ENCODE data around the gene HOXD12. TPM values are rescaled to one million over a fixed set of nuclear protein-coding genes. Genes with fewer than 3 reads are reported as not detected.

HOXD12 gene
- total RNA-seq, 6 experiments from 2014 or later: not detected

- H3K27me3 ChIP-seq: peaks cover 22 to 83% of the 10 kb centered on the region in 2 donors
- no peak for TF ChIP-seq CTCF (IDR thresholded peaks at IDR 0.05)
- no peak for TF ChIP-seq POLR2A (IDR thresholded peaks at IDR 0.05)
- peaks cover 0 to 5% (median 0%) of the 10 kb centered on the region in 4 donors for H3K4me1 ChIP-seq
- H3K4me3 ChIP-seq: no peak overlapping the region
- DNase-seq (no peak), ATAC-seq (peak in 2 of 4 donors; percentile 19 to 40)
- H3K27ac ChIP-seq: no peak overlapping the region
- intact Hi-C loops (cut with DNase I): loop anchor here in 1 of 2 donors (10.0 kb wide), 1 partner anchor 388 kb away; no protein-coding TSS in a partner anchor
- WGBS (ENCODE audit: insufficient coverage, low coverage, low lambda C conversion rate, missing lambda C conversion rate): 4% methylated on average over 15 of the region's 29 CpGs
- H3K36me3 ChIP-seq: no peaks in the 10 kb centered on the region
- H3K9me3 ChIP-seq: no peaks in the 10 kb centered on the region
Observed at GRCh38 chr2:176072951-176073904, 26.4 kb upstream of the HOXD12 start.

- H3K36me3 ChIP-seq: no peaks in the 10 kb centered on the region
- no peak overlapping the region for H3K27ac ChIP-seq
- no peaks in the 10 kb centered on the region for H3K9me3 ChIP-seq
- TF ChIP-seq POLR2A (IDR thresholded peaks at IDR 0.05) (no peak), CTCF (IDR thresholded peaks at IDR 0.05) (no peak)
- peaks cover 23 to 84% of the 10 kb centered on the region in 2 donors for H3K27me3 ChIP-seq
- no peak for ATAC-seq
- H3K4me1 ChIP-seq: peaks cover 0 to 6% (median 0%) of the 10 kb centered on the region in 4 donors
- no peak for DNase-seq
- H3K4me3 ChIP-seq: no peak overlapping the region
- 13% methylated on average over 7 of the region's 7 CpGs for WGBS (ENCODE audit: insufficient coverage, low coverage, low lambda C conversion rate, missing lambda C conversion rate)
- intact Hi-C loops (cut with DNase I): loop anchor here in 1 of 2 donors (10.0 kb wide), 1 partner anchor 390 kb away; no protein-coding TSS in a partner anchor
Observed at GRCh38 chr2:176074919-176075425, 24.6 kb upstream of the HOXD12 start.

GRCh38 chr2:176075481-176075880, 24.1 kb upstream of the HOXD12 start:
- Histone ChIP-seq H3K4me1 (peaks cover 0 to 6% (median 0%) of the 10 kb centered on the region in 4 donors), H3K27me3 (peaks cover 23 to 80% of the 10 kb centered on the region in 2 donors), H3K4me3 (no peak overlapping the region), H3K36me3 (no peaks in the 10 kb centered on the region), H3K27ac (no peak overlapping the region), H3K9me3 (no peaks in the 10 kb centered on the region)
- intact Hi-C loops (cut with DNase I): loop anchor here in 1 of 2 donors (10.0 kb wide), 1 partner anchor 391 kb away; no protein-coding TSS in a partner anchor
- TF ChIP-seq POLR2A (IDR thresholded peaks at IDR 0.05): no peak
- TF ChIP-seq CTCF (IDR thresholded peaks at IDR 0.05): no peak
- no peak for ATAC-seq
- 6% methylated on average over 15 of the region's 15 CpGs for WGBS (ENCODE audit: insufficient coverage, low coverage, low lambda C conversion rate, missing lambda C conversion rate)
- no peak for DNase-seq

GRCh38 chr2:176076063-176076462, 23.5 kb upstream of the HOXD12 start:
- no peak for DNase-seq
- WGBS (ENCODE audit: insufficient coverage, low coverage, low lambda C conversion rate, missing lambda C conversion rate): 15% methylated on average over 7 of the region's 7 CpGs

More at GRCh38 chr2:176076063-176076462, 23.5 kb upstream of the HOXD12 start:
- no peak for ATAC-seq
- intact Hi-C loops (cut with DNase I): loop anchor here in 1 of 2 donors (10.0 kb wide), 1 partner anchor 391 kb away; no protein-coding TSS in a partner anchor
- Histone ChIP-seq H3K27me3 (peaks cover 23 to 83% of the 10 kb centered on the region in 2 donors), H3K27ac (no peak overlapping the region), H3K4me1 (peaks cover 0 to 6% (median 0%) of the 10 kb centered on the region in 4 donors), H3K9me3 (no peaks in the 10 kb centered on the region), H3K36me3 (no peaks in the 10 kb centered on the region), H3K4me3 (no peak overlapping the region)
- TF ChIP-seq POLR2A (IDR thresholded peaks at IDR 0.05) (no peak), CTCF (IDR thresholded peaks at IDR 0.05) (no peak)
